GM12891 (cell line): ENCODE measurements around the gene WDR76.

ENCODE experiments used
- PAX5 ChIP-seq: IDR thresholded peaks from 2 replicates; pipeline ENCODE4 v1.6.1; 2011; ENCODE audit warnings: low read length, moderate library complexity, mild to moderate bottlenecking; ENCODE audit not compliant: insufficient read depth, severe bottlenecking
- POLR2A ChIP-seq: IDR thresholded peaks from 2 replicates; pipeline ENCODE4 v1.6.1; 2011; ENCODE audit warnings: low read depth, low read length, control low read depth
- POLR2AphosphoS5 ChIP-seq: IDR thresholded peaks from 2 replicates; pipeline ENCODE4 v1.6.1; 2011; ENCODE audit warnings: low read depth, low read length, control low read depth
- POU2F2 ChIP-seq: IDR thresholded peaks from 2 replicates; pipeline ENCODE4 v1.6.1; 2011; ENCODE audit warnings: low read depth, mild to moderate bottlenecking, control low read depth, low read length, moderate library complexity
- SPI1 ChIP-seq: IDR thresholded peaks from 2 replicates; pipeline ENCODE4 v1.6.1; 2011; ENCODE audit warnings: low read depth, low read length, control low read depth
- TAF1 ChIP-seq: IDR thresholded peaks from 2 replicates; pipeline ENCODE4 v1.6.1; 2011; ENCODE audit warnings: low read depth, low read length, control low read depth

GRCh38 chr15:43845421-43845820, 18.6 kb downstream of the WDR76 start:
- no peak for TF ChIP-seq POLR2AphosphoS5
- TF ChIP-seq POLR2A, result no peak
- no peak for TF ChIP-seq TAF1
- no peak for TF ChIP-seq SPI1
- TF ChIP-seq PAX5, result no peak
- TF ChIP-seq POU2F2, result no peak
